ENCODE measurements around the gene PAK5. TPM values are rescaled to one million over a fixed set of nuclear protein-coding genes. Genes with fewer than 3 reads are reported as not detected.

The PAK5 gene
- total and polyA plus RNA-seq, 12 donors = 0.04 TPM; not detected in 11

- Histone ChIP-seq H3K4me3 (no peak overlapping the region), H3K36me3 (no peaks in the 10 kb centered on the region), H3K4me1 (no peaks in the 10 kb centered on the region), H3K9me3 (no peaks in the 10 kb centered on the region), H3K27ac (no peak overlapping the region), H3K27me3 (no peaks in the 10 kb centered on the region)
- no peak for TF ChIP-seq CTCF (IDR thresholded peaks at IDR 0.05)
- DNase-seq = no peak
- intact Hi-C loops (cut with DNase I) = no loop called here
- WGBS, 2 donors = 68 to 74% methylated on average over 3 of the region's 3 CpGs
- ATAC-seq = no peak
Observed at GRCh38 chr20:9663423-9663822, 175.5 kb downstream of the PAK5 start.

GRCh38 chr20:9660236-9660868, 178.5 kb downstream of the PAK5 start:
- Histone ChIP-seq H3K36me3 (no peaks in the 10 kb centered on the region), H3K9me3 (no peaks in the 10 kb centered on the region), H3K4me3 (no peak overlapping the region), H3K4me1 (no peaks in the 10 kb centered on the region), H3K27ac (no peak overlapping the region), H3K27me3 (peaks cover 0 to 9% (median 0%) of the 10 kb centered on the region in 7 donors)
- intact Hi-C loops (cut with DNase I) = no loop called here
- no peak for TF ChIP-seq CTCF (IDR thresholded peaks at IDR 0.05)
- 43 to 44% methylated on average over 8 of the region's 8 CpGs for WGBS, 2 donors
- DNase-seq (peak in 1 of 2 donors; percentile 5), ATAC-seq (no peak)

GRCh38 chr20:9647741-9648140, 191.1 kb downstream of the PAK5 start:
- no peaks in the 10 kb centered on the region for H3K4me1 ChIP-seq
- H3K27me3 ChIP-seq = no peaks in the 10 kb centered on the region
- H3K36me3 ChIP-seq = no peaks in the 10 kb centered on the region
- DNase-seq (no peak), ATAC-seq (no peak)
- no peak overlapping the region for H3K4me3 ChIP-seq
- intact Hi-C loops (cut with DNase I) = no loop called here
- WGBS, 2 donors = 88% methylated on average over 2 of the region's 2 CpGs
- no peaks in the 10 kb centered on the region for H3K9me3 ChIP-seq
- H3K27ac ChIP-seq = no peak overlapping the region
- TF ChIP-seq CTCF (IDR thresholded peaks at IDR 0.05) = no peak

GRCh38 chr20:9646375-9646774, 192.5 kb downstream of the PAK5 start:
- 73 to 75% methylated on average over 3 of the region's 3 CpGs for WGBS, 2 donors
- DNase-seq (no peak), ATAC-seq (no peak)
- Histone ChIP-seq H3K27ac (no peak overlapping the region), H3K36me3 (no peaks in the 10 kb centered on the region), H3K9me3 (no peaks in the 10 kb centered on the region), H3K27me3 (no peaks in the 10 kb centered on the region), H3K4me1 (no peaks in the 10 kb centered on the region), H3K4me3 (no peak overlapping the region)
- TF ChIP-seq CTCF (IDR thresholded peaks at IDR 0.05) = no peak
- intact Hi-C loops (cut with DNase I) = no loop called here
